Transverse colon (tissue), 4 donors: ENCODE measurements around the gene GBF1. TPM values are rescaled to one million over a fixed set of nuclear protein-coding genes. Genes with fewer than 3 reads are reported as not detected.
A peak's percentile ranks its signal among the peaks of the same experiment; 100 is the strongest.

ENCODE experiments used
- DNase-seq: peaks from one replicate; pipeline ENCODE4 v3.0.0-alpha.2; 2019
- H3K27ac ChIP-seq, 4 donors: fragments of 200-600 bp; sonication (generic); 2 replicates each; pipeline ENCODE4 v1.5.1; 2016 to 2018; ENCODE audit warnings: inconsistent platforms in 4 of 4
- H3K27me3 ChIP-seq: fragments of 200-600 bp; sonication (generic); 2 replicates; pipeline ENCODE4 v1.5.1; 2017; ENCODE audit warnings: inconsistent platforms
- H3K36me3 ChIP-seq, 4 donors: fragments of 200-600 bp; sonication (generic); 2 replicates each; pipeline ENCODE4 v1.5.1; 2017 to 2019; ENCODE audit warnings: inconsistent platforms in 4 of 4
- H3K4me1 ChIP-seq, 4 donors: fragments of 200-600 bp; sonication (generic); 2 replicates each; pipeline ENCODE4 v1.5.1; 2017 to 2020; ENCODE audit warnings: inconsistent platforms in 4 of 4
- H3K4me3 ChIP-seq, 4 donors: fragments of 200-600 bp; sonication (generic); 1 replicate in 1 of 4; 2 replicates in 3 of 4; pipeline versions ENCODE4 v1.5.1 to v1.6.1; 2017 to 2019; ENCODE audit warnings: inconsistent platforms in 4 of 4
- H3K9me3 ChIP-seq, 2 donors: fragments of 200-600 bp; sonication (generic); 2 replicates each; pipeline ENCODE4 v1.5.1; 2017 to 2019; ENCODE audit warnings: inconsistent platforms in 2 of 2
- CTCF ChIP-seq, 5 experiments: fragments of 200-600 bp in 3 of 5; fragments of 450-650 bp in 2 of 5; sonication (generic) in 3 of 5; IDR thresholded peaks; 1 replicate in 2 of 5; 2 replicates in 3 of 5; pipeline ENCODE4 v1.5.1; 2016 to 2017; ENCODE audit warnings: antibody characterized with exemption in 5 of 5, inconsistent platforms in 3 of 5, mild to moderate bottlenecking in 2 of 5, moderate library complexity in 1 of 5
- EP300 ChIP-seq: sonication (generic); formaldehyde crosslinking; IDR thresholded peaks from one replicate; pipeline ENCODE4 v1.6.1; 2017; ENCODE audit warnings: antibody characterized with exemption, low read depth
- POLR2A ChIP-seq: fragments of 450-650 bp; IDR thresholded peaks from one replicate; pipeline ENCODE4 v1.6.1; 2016; ENCODE audit warnings: antibody characterized with exemption, mild to moderate bottlenecking, moderate library complexity
- POLR2AphosphoS5 ChIP-seq, 3 donors: sonication (generic); formaldehyde crosslinking; IDR thresholded peaks; one replicate each; pipeline ENCODE4 v1.6.1; 2016; ENCODE audit warnings: antibody characterized with exemption in 3 of 3
- WGBS, 2 donors: methylation state at CpG; one replicate each; pipeline ENCODE4 v1.1.5; 2018; ENCODE audit warnings: low coverage in 1 of 2; 5-methylcytosine and 5-hydroxymethylcytosine counted together
- in situ Hi-C, 4 donors: fragments of 200-750 bp; cut with MboI; loops; one replicate each; pipeline versions ENCODE4 v1.15.0 to v1.15.1; 2017; ENCODE audit warnings: low sequenced_read_pairs in 3 of 4, low pct_ligation_motif_present in 1 of 4, low pct_unique_long_range_greater_than_20kb in 1 of 4
- intact Hi-C: fragments of 100-400 bp; cut with DNase I; formaldehyde crosslinking; loops from one replicate; pipeline ENCODE4 v1.15.1; 2023; ENCODE audit warnings: low total_unique reads
- total RNA-seq, 4 donors: library from RNA; depleted of rRNA; stranded (reverse); fragments of >200 nt; gene quantifications; one replicate each; pipeline ENCODE4 v1.1.0, GENCODE V29; 2016

The GBF1 gene
- total RNA-seq, 4 donors from 2014 or later, result 60.5 to 97.6 (median 67.5) TPM

- no peaks in the 10 kb centered on the region for H3K27me3 ChIP-seq
- peak overlapping the region in 3 of 4 donors; percentile 57 to 85 (median 59) for H3K4me3 ChIP-seq
- H3K27ac ChIP-seq, result peak overlapping the region; percentile 94 to 99 (median 98)
- in situ Hi-C loops, result loop anchor here in 1 of 4 donors (25.0 kb wide), 1 partner anchor 194 kb away; no protein-coding TSS in a partner anchor
- H3K4me1 ChIP-seq, result peaks cover 5 to 32% (median 25%) of the 10 kb centered on the region in 4 donors
- 20% methylated on average over 30 of the region's 30 CpGs; no CpG with 5 or more reads in 1 of the 2 donors for WGBS, 2 donors
- intact Hi-C loops, result loop anchor here (1.0 to 10.0 kb wide), 3 partner anchors 28 to 191 kb away; no protein-coding TSS in a partner anchor
- DNase-seq, result no peak
- H3K36me3 ChIP-seq, result no peaks in the 10 kb centered on the region
- H3K9me3 ChIP-seq, result no peaks in the 10 kb centered on the region
- TF ChIP-seq CTCF (IDR thresholded peaks at IDR 0.05) (peak in 2 of 5 experiments; percentile 95 to 97), POLR2A (no peak)
These were observed 148.2 kb downstream of the GBF1 start for GRCh38 chr10:102393411-102394078.

- H3K36me3 ChIP-seq, result no peaks in the 10 kb centered on the region
- no peaks in the 10 kb centered on the region for H3K27me3 ChIP-seq
- in situ Hi-C loops (loop anchor here in 1 of 4 donors (25.0 kb wide), 1 partner anchor 193 kb away; no protein-coding TSS in a partner anchor), intact Hi-C loops (loop anchor here (1.0 to 10.0 kb wide), 3 partner anchors 27 to 191 kb away; no protein-coding TSS in a partner anchor)
- H3K27ac ChIP-seq, result peak overlapping the region; percentile 94 to 99 (median 98)
- H3K9me3 ChIP-seq, result no peaks in the 10 kb centered on the region
- peaks cover 12 to 39% (median 28%) of the 10 kb centered on the region in 4 donors for H3K4me1 ChIP-seq
- DNase-seq, result peak; percentile 97
- WGBS, 2 donors, result 0% methylated on average over 47 of the region's 71 CpGs; no CpG with 5 or more reads in 1 of the 2 donors
- peak; percentile 50 for TF ChIP-seq EP300
- TF ChIP-seq POLR2A, result peak; percentile 85
- TF ChIP-seq POLR2AphosphoS5 (IDR thresholded peaks at IDR 0.05), result peak; percentile 74 to 93 (median 81)
- TF ChIP-seq CTCF (IDR thresholded peaks at IDR 0.05), result peak in 4 of 5 experiments; percentile 4 to 99 (median 98)
- peak overlapping the region; percentile 57 to 85 (median 62) for H3K4me3 ChIP-seq
These were observed 148.9 kb downstream of the GBF1 start for GRCh38 chr10:102394079-102394800.

GRCh38 chr10:102394801-102395399 lies 149.6 kb downstream of the GBF1 start:
- no peaks in the 10 kb centered on the region for H3K9me3 ChIP-seq
- H3K4me3 ChIP-seq, result peak overlapping the region; percentile 57 to 85 (median 62)
- H3K4me1 ChIP-seq, result peaks cover 16 to 44% (median 33%) of the 10 kb centered on the region in 4 donors
- no peak for DNase-seq
- TF ChIP-seq CTCF (IDR thresholded peaks at IDR 0.05), result no peak
- no peak for TF ChIP-seq EP300
- TF ChIP-seq POLR2AphosphoS5 (IDR thresholded peaks at IDR 0.05), result no peak
- no peak for TF ChIP-seq POLR2A
- intact Hi-C loops (loop anchor here (1.0 to 10.0 kb wide), 3 partner anchors 26 to 190 kb away; no protein-coding TSS in a partner anchor), in situ Hi-C loops (loop anchor here in 1 of 4 donors (25.0 kb wide), 1 partner anchor 192 kb away; no protein-coding TSS in a partner anchor)
- H3K27me3 ChIP-seq, result no peaks in the 10 kb centered on the region
- 0% methylated on average over 3 to 29 of the region's 35 CpGs for WGBS, 2 donors
- no peaks in the 10 kb centered on the region for H3K36me3 ChIP-seq
- peak overlapping the region; percentile 94 to 99 (median 98) for H3K27ac ChIP-seq
